HEK293 (cell line): ENCODE measurements around the gene LTO1.

Experiments
- CTCF ChIA-PET: fragments of 350-600 bp; formaldehyde crosslinking; extraction: SDS; loops from one replicate; lab custom pipeline; 2021; ENCODE audit warnings: antibody characterized with exemption; lab: Yijun Ruan, JAX
- POLR2A ChIA-PET: fragments of 300-600 bp; formaldehyde crosslinking; extraction: SDS; loops from one replicate; lab custom pipeline; 2020; ENCODE audit warnings: antibody characterized with exemption, inconsistent platforms; lab: Yijun Ruan, JAX
- H3K27ac ChIP-seq: fragments of 200-500 bp; sonication (Bioruptor generic); 2 replicates; pipeline ENCODE4 v1.5.1; 2014; ENCODE audit warnings: low read depth, low read length, control low read depth, inconsistent platforms; ENCODE audit errors: extremely low read depth
- H3K36me3 ChIP-seq, 2 experiments: fragments of 200-500 bp in 1 of 2; sonication (Bioruptor generic) in 1 of 2; 1 replicate in 1 of 2; 2 replicates in 1 of 2; pipeline ENCODE4 v1.5.1; 2014 to 2017; ENCODE audit warnings: inconsistent platforms in 2 of 2, low read length in 2 of 2; ENCODE audit not compliant: control insufficient read depth in 2 of 2, insufficient read depth in 1 of 2
- H3K4me1 ChIP-seq: fragments of 200-500 bp; sonication (Bioruptor generic); 2 replicates; pipeline ENCODE4 v1.5.1; 2014; ENCODE audit warnings: mild to moderate bottlenecking, low read length, inconsistent platforms; ENCODE audit not compliant: control insufficient read depth, insufficient read depth
- H3K4me3 ChIP-seq: 2 replicates; pipeline ENCODE4 v1.5.1; 2011; ENCODE audit warnings: low read depth, mild to moderate bottlenecking, control low read depth, low read length, moderate library complexity
- H3K9me3 ChIP-seq: fragments of 200-500 bp; sonication (Bioruptor generic); 2 replicates; pipeline ENCODE4 v1.5.1; 2014; ENCODE audit warnings: low read depth, low read length, inconsistent platforms; ENCODE audit not compliant: control insufficient read depth, insufficient read depth
- BCL11B ChIP-seq: fragments of 450-650 bp; formaldehyde crosslinking; IDR thresholded peaks from 2 replicates; pipeline ENCODE4 v1.5.1; 2016; ENCODE audit warnings: low read depth, missing biosample characterization, missing genetic modification characterization
- BCL6B ChIP-seq: fragments of 450-650 bp; formaldehyde crosslinking; IDR thresholded peaks from 2 replicates; pipeline ENCODE4 v1.5.1; 2017; ENCODE audit warnings: missing biosample characterization, missing genetic modification characterization
- GLIS2 ChIP-seq: fragments of 450-650 bp; formaldehyde crosslinking; IDR thresholded peaks from 2 replicates; pipeline ENCODE4 v1.5.1; 2016; ENCODE audit warnings: missing biosample characterization, missing genetic modification characterization
- KLF17 ChIP-seq: fragments of 450-650 bp; formaldehyde crosslinking; IDR thresholded peaks from 2 replicates; pipeline ENCODE4 v1.5.1; 2016; ENCODE audit warnings: missing biosample characterization, missing genetic modification characterization
- OSR2 ChIP-seq: fragments of 450-650 bp; formaldehyde crosslinking; IDR thresholded peaks from 2 replicates; pipeline ENCODE4 v1.5.1; 2016; ENCODE audit warnings: missing biosample characterization, missing genetic modification characterization
- SP2 ChIP-seq: fragments of 450-650 bp; formaldehyde crosslinking; IDR thresholded peaks from 2 replicates; pipeline ENCODE4 v1.5.1; 2016; ENCODE audit warnings: missing biosample characterization, missing genetic modification characterization
- ZBTB26 ChIP-seq: fragments of 450-650 bp; formaldehyde crosslinking; optimal IDR thresholded peaks from 2 replicates; pipeline ENCODE3; 2016; ENCODE audit warnings: missing biosample characterization, mild to moderate bottlenecking, missing genetic modification characterization
- ZBTB44 ChIP-seq: fragments of 450-650 bp; IDR thresholded peaks from 2 replicates; pipeline ENCODE4 v1.5.1; 2018; ENCODE audit warnings: missing biosample characterization, mild to moderate bottlenecking, missing genetic modification characterization
- ZEB2 ChIP-seq: fragments of 450-650 bp; formaldehyde crosslinking; IDR thresholded peaks from 2 replicates; pipeline ENCODE4 v1.5.1; 2016; ENCODE audit warnings: missing biosample characterization, missing genetic modification characterization
- ZFP37 ChIP-seq: fragments of 450-650 bp; formaldehyde crosslinking; IDR thresholded peaks from 2 replicates; pipeline ENCODE4 v1.5.1; 2016; ENCODE audit warnings: missing biosample characterization, missing genetic modification characterization
- ZIC2 ChIP-seq: fragments of 450-650 bp; formaldehyde crosslinking; IDR thresholded peaks from 2 replicates; pipeline ENCODE4 v1.5.1; 2016; ENCODE audit warnings: missing biosample characterization, missing genetic modification characterization
- ZNF132 ChIP-seq: fragments of 450-650 bp; formaldehyde crosslinking; IDR thresholded peaks from 2 replicates; pipeline ENCODE4 v1.5.1; 2017; ENCODE audit warnings: missing biosample characterization, missing genetic modification characterization, borderline replicate concordance
- ZNF140 ChIP-seq: fragments of 450-650 bp; formaldehyde crosslinking; IDR thresholded peaks from 2 replicates; pipeline ENCODE4 v1.5.1; 2016; ENCODE audit warnings: missing biosample characterization, missing genetic modification characterization
- ZNF146 ChIP-seq: fragments of 450-650 bp; formaldehyde crosslinking; IDR thresholded peaks from 2 replicates; pipeline ENCODE4 v1.5.1; 2016; ENCODE audit warnings: missing biosample characterization, missing genetic modification characterization
- ZNF223 ChIP-seq: fragments of 450-650 bp; formaldehyde crosslinking; IDR thresholded peaks from 2 replicates; pipeline ENCODE4 v1.5.1; 2016; ENCODE audit warnings: missing biosample characterization, missing genetic modification characterization
- ZNF335 ChIP-seq: fragments of 450-650 bp; formaldehyde crosslinking; conservative IDR thresholded peaks from 2 replicates; pipeline ENCODE4 v1.5.1; 2016; ENCODE audit warnings: missing biosample characterization, missing genetic modification characterization
- ZNF341 ChIP-seq: fragments of 450-650 bp; formaldehyde crosslinking; IDR thresholded peaks from 2 replicates; pipeline ENCODE4; 2016; ENCODE audit warnings: low read depth, missing biosample characterization, missing genetic modification characterization
- ZNF366 ChIP-seq: fragments of 450-650 bp; formaldehyde crosslinking; conservative IDR thresholded peaks from 2 replicates; pipeline ENCODE4 v1.5.1; 2016; ENCODE audit warnings: missing biosample characterization, missing genetic modification characterization
- ZNF416 ChIP-seq: fragments of 450-650 bp; formaldehyde crosslinking; IDR thresholded peaks from 2 replicates; pipeline ENCODE4 v1.5.1; 2016; ENCODE audit warnings: missing biosample characterization, missing genetic modification characterization
- ZNF423 ChIP-seq: fragments of 450-650 bp; formaldehyde crosslinking; IDR thresholded peaks from 2 replicates; pipeline ENCODE4 v1.5.1; 2016; ENCODE audit warnings: missing biosample characterization, missing genetic modification characterization
- ZNF521 ChIP-seq: fragments of 450-650 bp; formaldehyde crosslinking; IDR thresholded peaks from 2 replicates; pipeline ENCODE4 v1.5.1; 2017; ENCODE audit warnings: missing biosample characterization, mild to moderate bottlenecking, missing genetic modification characterization
- ZNF561 ChIP-seq: fragments of 450-650 bp; IDR thresholded peaks from 2 replicates; pipeline ENCODE4 v1.5.1; 2018; ENCODE audit warnings: missing biosample characterization, missing genetic modification characterization, borderline replicate concordance
- ZNF626 ChIP-seq: fragments of 450-650 bp; sonication (Bioruptor Pico); formaldehyde crosslinking; IDR thresholded peaks from 2 replicates; pipeline ENCODE4 v1.5.1; 2018; ENCODE audit warnings: missing biosample characterization, missing genetic modification characterization, inconsistent platforms
- ZNF76 ChIP-seq: fragments of 450-650 bp; formaldehyde crosslinking; IDR thresholded peaks from 2 replicates; pipeline ENCODE4; 2016; ENCODE audit warnings: low read depth, missing biosample characterization, missing genetic modification characterization, borderline replicate concordance
- ZNF791 ChIP-seq: fragments of 450-650 bp; formaldehyde crosslinking; IDR thresholded peaks from 2 replicates; pipeline ENCODE4 v1.5.1; 2016; ENCODE audit warnings: missing biosample characterization, missing genetic modification characterization
- ZNF843 ChIP-seq: fragments of 450-650 bp; formaldehyde crosslinking; IDR thresholded peaks from 2 replicates; pipeline ENCODE4 v1.5.1; 2016; ENCODE audit warnings: missing biosample characterization, missing genetic modification characterization

Gene LTO1

GRCh38 chr11:69707176-69707575 lies 32.0 kb upstream of the LTO1 start:
- Histone ChIP-seq H3K9me3 (no peaks in the 10 kb centered on the region), H3K36me3 (no peaks in the 10 kb centered on the region), H3K4me1 (0 out of 2 replicates have a peak, but pooled peaks cover 2% of the 10 kb centered on the region), H3K27ac (no peak overlapping the region), H3K4me3 (no peak overlapping the region)
- POLR2A ChIA-PET: no interaction called here
- TF ChIP-seq BCL11B (no peak), ZNF140 (tag by site-specific recombination) (no peak)
- TF ChIP-seq, all 188 proteins: peak for 0
- CTCF ChIA-PET: interaction anchor here (0.6 to 1.0 kb wide), 3 partner anchors 11 to 176 kb away, joined by 3 to 4 read pairs (median 3); no protein-coding TSS in a partner anchor

- TF ChIP-seq SP2 (no peak), BCL11B (no peak), ZNF366 (tag by site-specific recombination) (no peak), ZBTB44 (no peak), ZNF521 (no peak), ZNF416 (tag by site-specific recombination) (no peak), ZNF843 (tag by site-specific recombination) (no peak), ZIC2 (peak; percentile 75), ZNF146 (no peak), ZFP37 (tag by site-specific recombination) (no peak), ZNF423 (tag by site-specific recombination) (0 out of 2 replicates have a peak, but pooled peaks have one; percentile 20), ZEB2 (tag by site-specific recombination) (no peak), KLF17 (tag by site-specific recombination) (no peak), ZNF335 (tag by site-specific recombination) (no peak), ZNF561 (tag by site-specific recombination) (no peak)
- TF ChIP-seq, all 188 proteins: peak for 2
- Histone ChIP-seq H3K4me1 (0 out of 2 replicates have a peak, but pooled peaks cover 2% of the 10 kb centered on the region), H3K36me3 (no peaks in the 10 kb centered on the region), H3K27ac (no peak overlapping the region), H3K9me3 (no peaks in the 10 kb centered on the region), H3K4me3 (no peak overlapping the region)
- ChIA-PET CTCF (interaction anchor here (0.5 to 2.6 kb wide), 6 partner anchors 177 to 1078 kb away, joined by 3 to 13 read pairs (median 4); no protein-coding TSS in a partner anchor), POLR2A (interaction anchor here (0.7 kb wide), 1 partner anchor 10 kb away, joined by 4 read pairs; no protein-coding TSS in a partner anchor)
Measured at GRCh38 chr11:69705901-69706787, 31.0 kb upstream of the LTO1 start.

GRCh38 chr11:69705351-69705811 lies 30.2 kb upstream of the LTO1 start:
- Histone ChIP-seq H3K9me3 (no peaks in the 10 kb centered on the region), H3K4me1 (0 out of 2 replicates have a peak, but pooled peaks cover 6% of the 10 kb centered on the region), H3K4me3 (no peak overlapping the region), H3K27ac (no peak overlapping the region), H3K36me3 (no peaks in the 10 kb centered on the region)
- ChIA-PET CTCF (interaction anchor here (0.5 to 2.6 kb wide), 11 partner anchors 9 to 381 kb away, joined by 3 to 13 read pairs (median 4); no protein-coding TSS in a partner anchor), POLR2A (no interaction called here)
- TF ChIP-seq ZEB2 (tag by site-specific recombination) (no peak), ZNF76 (no peak), ZNF223 (tag by site-specific recombination) (no peak), BCL6B (tag by site-specific recombination) (no peak), ZNF626 (tag by site-specific recombination) (no peak), ZNF132 (tag by site-specific recombination) (no peak), OSR2 (peak; percentile 68), ZNF416 (tag by site-specific recombination) (no peak), ZBTB26 (tag by site-specific recombination) (no peak), ZNF423 (tag by site-specific recombination) (0 out of 2 replicates have a peak, but pooled peaks have one; percentile 16), ZNF791 (tag by site-specific recombination) (no peak), ZNF521 (no peak), GLIS2 (tag by site-specific recombination) (0 out of 2 replicates have a peak, but pooled peaks have one; percentile 14), ZNF341 (tag by site-specific recombination) (peak; percentile 24; the same call in 1 of the 2 replicates)
